Measurements from ENCODE around the gene ANGEL2.

GRCh38 chr1:212959266-212960220 is 56.1 kb downstream of the ANGEL2 start:
- TF ChIP-seq POLR2A (IDR thresholded peaks at IDR 0.05; ENCODE audit: low read depth, low read length), result no peak
- TF ChIP-seq TAF1 (IDR thresholded peaks at IDR 0.05; ENCODE audit: low read depth, low read length), result no peak

Measured in GM12891 (cell line).